HG02798 (cell line): Measurements from ENCODE around the gene SH3RF3.

ENCODE experiments used
- ATAC-seq: cut with Tn5 transposase; IDR thresholded peaks from one replicate; pipeline ENCODE4 v1.9.1; 2021; ENCODE audit warnings: mild to moderate bottlenecking; ENCODE audit not compliant: unreplicated experiment, poor library complexity

Gene SH3RF3

GRCh38 chr2:109545828-109546713 lies 417.1 kb downstream of the SH3RF3 start:
- ATAC-seq = peak; percentile 91

GRCh38 chr2:109547280-109547679 lies 418.3 kb downstream of the SH3RF3 start:
- ATAC-seq = no peak

GRCh38 chr2:109549016-109549590 lies 420.1 kb downstream of the SH3RF3 start:
- no peak for ATAC-seq
